Cardiac fibroblast (primary cell): ENCODE data around the gene PID1.
A peak's percentile ranks its signal among the peaks of the same experiment; 100 is the strongest.

Experiments
- DNase-seq, 2 donors: peaks; one replicate each; pipeline versions ENCODE4 v3.0.0 to v3.0.0-alpha.2; 2010; ENCODE audit warnings: low read depth in 2 of 2
- H3K4me3 ChIP-seq, 2 donors: replicated peaks in 1 of 2; 1 replicate in 1 of 2; 2 replicates in 1 of 2; pipeline ENCODE4 v1.5.1; 2011; ENCODE audit warnings: low read depth in 2 of 2, low read length in 2 of 2, mild to moderate bottlenecking in 2 of 2, moderate library complexity in 1 of 2
- TF ChIP-seq, protein P1 (sequence below): IDR thresholded peaks from one replicate; pipeline ENCODE4 v1.5.1; 2011; ENCODE audit warnings: low read depth, mild to moderate bottlenecking, low read length, inconsistent platforms

PID1 gene

DNA sequence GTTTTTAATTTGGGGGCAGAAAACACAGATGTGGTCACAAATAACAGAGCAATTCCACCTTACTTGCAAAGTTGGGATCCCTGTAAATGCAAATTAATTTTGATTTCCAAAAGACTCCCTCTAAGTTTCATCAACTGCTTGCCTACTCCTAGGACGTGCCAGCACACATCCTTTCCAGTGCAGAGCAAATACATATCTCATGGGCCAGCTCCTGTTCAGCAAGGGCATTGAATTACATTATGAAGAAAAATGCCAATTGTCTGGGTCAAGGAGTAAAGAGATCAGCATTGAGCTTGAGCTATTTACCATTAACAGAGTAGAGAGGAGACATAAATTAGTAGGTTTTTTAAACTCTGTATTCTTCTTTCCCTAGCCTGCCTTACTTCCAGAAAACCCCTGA lies 18.8 kb downstream of the PID1 start:
- TF ChIP-seq, protein P1, sequence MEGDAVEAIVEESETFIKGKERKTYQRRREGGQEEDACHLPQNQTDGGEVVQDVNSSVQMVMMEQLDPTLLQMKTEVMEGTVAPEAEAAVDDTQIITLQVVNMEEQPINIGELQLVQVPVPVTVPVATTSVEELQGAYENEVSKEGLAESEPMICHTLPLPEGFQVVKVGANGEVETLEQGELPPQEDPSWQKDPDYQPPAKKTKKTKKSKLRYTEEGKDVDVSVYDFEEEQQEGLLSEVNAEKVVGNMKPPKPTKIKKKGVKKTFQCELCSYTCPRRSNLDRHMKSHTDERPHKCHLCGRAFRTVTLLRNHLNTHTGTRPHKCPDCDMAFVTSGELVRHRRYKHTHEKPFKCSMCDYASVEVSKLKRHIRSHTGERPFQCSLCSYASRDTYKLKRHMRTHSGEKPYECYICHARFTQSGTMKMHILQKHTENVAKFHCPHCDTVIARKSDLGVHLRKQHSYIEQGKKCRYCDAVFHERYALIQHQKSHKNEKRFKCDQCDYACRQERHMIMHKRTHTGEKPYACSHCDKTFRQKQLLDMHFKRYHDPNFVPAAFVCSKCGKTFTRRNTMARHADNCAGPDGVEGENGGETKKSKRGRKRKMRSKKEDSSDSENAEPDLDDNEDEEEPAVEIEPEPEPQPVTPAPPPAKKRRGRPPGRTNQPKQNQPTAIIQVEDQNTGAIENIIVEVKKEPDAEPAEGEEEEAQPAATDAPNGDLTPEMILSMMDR, result no peak
- DNase-seq, result no peak
- no peak overlapping the region for H3K4me3 ChIP-seq

DNA sequence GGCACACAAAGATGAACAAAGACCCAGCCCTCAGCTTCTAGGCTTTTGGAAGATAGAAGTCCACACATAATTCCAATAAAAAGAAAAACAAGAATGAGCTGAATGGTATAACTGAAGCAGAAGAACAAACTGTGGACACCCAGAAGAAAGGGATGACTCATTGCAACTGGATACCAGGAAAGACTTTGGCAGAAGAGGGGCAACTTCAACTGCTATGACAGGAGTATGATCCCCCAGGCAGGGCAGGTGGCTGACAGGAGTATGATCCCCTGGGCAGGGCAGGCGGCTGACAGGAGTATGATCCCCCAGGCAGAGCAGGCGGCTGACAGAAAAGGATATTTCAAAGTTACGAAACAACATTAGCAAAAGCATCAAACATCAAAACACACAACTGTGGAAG lies 21.6 kb downstream of the PID1 start:
- H3K4me3 ChIP-seq, result no peak overlapping the region
- DNase-seq, result no peak
- TF ChIP-seq, protein P1, result no peak

DNA sequence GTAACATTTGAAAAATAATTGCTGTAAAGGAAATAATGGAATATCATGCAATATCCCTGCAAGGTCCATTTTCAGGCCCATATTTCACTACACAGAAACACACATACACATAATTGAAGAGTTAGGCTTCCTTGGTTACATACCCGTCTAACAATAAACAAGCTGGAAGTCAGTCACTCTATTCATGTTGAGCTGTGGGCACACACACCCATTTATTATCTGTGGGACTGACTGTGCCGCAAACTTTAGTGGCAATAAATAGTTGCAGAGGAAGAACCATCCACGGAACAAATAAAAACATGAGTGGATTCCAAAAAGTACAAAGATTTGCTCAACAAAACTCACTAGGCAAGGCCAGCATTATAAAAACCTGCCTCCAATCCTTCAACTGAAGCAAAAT lies 24.8 kb downstream of the PID1 start:
- H3K4me3 ChIP-seq, result no peak overlapping the region
- TF ChIP-seq, protein P1, result no peak
- DNase-seq, result no peak

DNA sequence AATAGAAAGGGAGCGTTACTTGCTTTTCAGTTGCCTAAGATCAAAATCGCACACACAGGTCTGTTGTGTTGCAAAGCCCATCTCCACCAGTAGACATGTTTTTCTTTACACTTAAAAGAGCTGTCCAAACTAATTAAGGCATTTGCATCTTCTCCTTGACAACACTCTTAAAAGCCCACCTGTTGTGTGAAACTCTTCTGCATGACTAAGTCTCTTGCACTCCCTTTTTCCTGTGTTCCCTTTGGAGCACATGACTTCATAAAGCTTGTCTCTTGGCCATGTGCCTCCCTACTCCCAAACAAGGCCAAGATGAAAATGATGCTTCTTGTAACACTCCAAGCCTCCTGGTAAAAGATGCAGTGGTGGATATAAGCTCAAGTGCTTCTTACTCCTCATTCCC lies 26.1 kb downstream of the PID1 start:
- H3K4me3 ChIP-seq, result no peak overlapping the region
- TF ChIP-seq, protein P1, result no peak
- peak in 1 of 2 donors; percentile 44 for DNase-seq

DNA sequence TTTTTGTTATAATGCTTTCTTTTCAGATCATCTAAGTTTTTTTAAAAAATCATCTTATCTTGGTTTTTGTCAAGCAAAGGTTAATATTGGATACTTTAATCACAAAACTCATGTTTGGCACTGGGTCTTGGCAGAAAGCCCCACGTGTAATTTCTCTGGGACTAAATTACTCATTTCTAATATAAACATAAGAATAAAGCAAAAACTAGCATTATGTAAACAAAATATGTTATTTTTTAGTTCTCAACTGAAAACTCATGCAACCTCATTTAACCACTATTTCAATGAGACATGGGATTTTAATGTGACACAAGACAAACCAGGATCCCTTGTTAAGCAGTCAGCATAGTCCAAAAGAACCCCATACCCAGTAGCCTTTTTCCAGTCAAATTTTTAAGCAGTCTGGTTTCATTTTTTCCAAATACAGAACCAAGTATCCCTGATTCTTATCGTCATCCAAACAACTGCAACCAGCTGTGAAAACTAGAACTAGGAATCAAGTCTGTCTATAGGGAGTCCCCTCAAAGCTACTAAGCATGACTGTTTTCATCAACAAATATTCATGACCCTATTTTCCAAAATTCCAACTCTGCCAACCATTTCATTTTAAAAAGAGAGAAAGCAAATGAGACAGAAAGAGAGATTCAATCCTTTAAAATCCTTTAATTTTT lies 27.1 kb downstream of the PID1 start:
- TF ChIP-seq, protein P1, result no peak
- no peak overlapping the region for H3K4me3 ChIP-seq

DNA sequence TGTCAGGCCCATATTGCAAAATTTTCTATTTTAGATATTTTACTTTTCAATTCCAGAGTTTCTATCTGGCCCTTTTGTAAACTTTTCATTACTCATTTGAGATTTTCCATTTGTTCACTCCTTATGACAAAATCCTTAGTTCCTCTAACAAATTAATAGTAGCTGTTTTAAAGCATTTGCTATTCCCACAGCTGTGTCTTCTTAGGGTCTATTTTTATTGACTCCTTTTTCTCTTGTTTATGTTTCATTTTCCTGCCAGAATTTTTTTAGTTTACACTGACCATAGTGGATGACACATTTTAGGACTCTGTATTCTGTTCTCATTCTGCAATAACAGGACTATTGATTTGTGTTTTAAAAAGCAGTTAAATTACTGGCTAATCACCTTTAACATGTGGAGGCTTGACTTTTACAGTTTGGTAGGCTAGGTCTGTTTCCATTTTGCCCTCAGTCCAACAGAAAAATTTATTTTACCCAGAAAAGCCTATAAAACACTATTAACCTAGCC lies 30.0 kb downstream of the PID1 start:
- DNase-seq, result no peak
- no peak overlapping the region for H3K4me3 ChIP-seq
- TF ChIP-seq, protein P1, result no peak

More for the DNA sequence above, 27.1 kb downstream of the PID1 start:
- DNase-seq, result peak in 1 of 2 donors; percentile 64

DNA sequence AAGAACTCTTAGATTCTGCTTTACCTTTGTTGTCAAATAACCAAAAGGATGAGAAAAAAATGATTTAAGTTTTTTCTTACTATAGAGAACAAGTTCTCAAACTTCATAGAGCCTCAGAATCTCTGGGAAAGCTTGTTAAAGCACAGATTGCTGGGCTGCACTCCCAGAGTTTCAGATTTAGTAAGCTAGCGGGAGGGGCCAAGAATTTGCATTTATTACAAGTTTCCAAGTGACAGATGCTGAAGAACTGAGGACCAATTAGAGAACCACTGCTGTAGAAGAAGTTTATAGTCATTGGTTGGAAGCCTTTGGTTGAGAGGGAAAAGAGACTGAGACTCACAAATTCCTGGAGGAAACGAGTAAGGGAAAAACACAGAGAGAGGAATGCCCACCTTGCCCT lies 32.1 kb downstream of the PID1 start:
- no peak overlapping the region for H3K4me3 ChIP-seq
- DNase-seq, result no peak
- TF ChIP-seq, protein P1, result no peak
